Fibroblast of lung (primary cell): ENCODE data around the gene PILRA.

ENCODE experiments used
- CTCF ChIP-seq, 2 donors: IDR thresholded peaks in 1 of 2; conservative IDR thresholded peaks in 1 of 2; 1 replicate in 1 of 2; 2 replicates in 1 of 2; pipeline ENCODE4 v1.5.1; 2011 to 2012; ENCODE audit warnings: low read length in 2 of 2, control low read depth in 1 of 2, inconsistent platforms in 1 of 2, low read depth in 1 of 2, mild to moderate bottlenecking in 1 of 2
- EZH2 ChIP-seq: IDR thresholded peaks from 2 replicates; pipeline ENCODE4 v1.5.1; 2012; ENCODE audit warnings: low read length, control low read depth, mild to moderate bottlenecking; ENCODE audit errors: missing control alignments

- TF ChIP-seq CTCF (conservative IDR thresholded peaks at IDR 0.05 in 1 of 2, IDR thresholded peaks at IDR 0.05 in 1 of 2; ENCODE audit: low read depth in 1 of 2, low read length in 2 of 2) (no peak), EZH2 (no peak)
Observed at GRCh38 chr7:100396421-100396982, 23.2 kb downstream of the PILRA start.
